H1 (cell line): ENCODE results near the gene HAGH. TPM values are rescaled to one million over a fixed set of nuclear protein-coding genes. Genes with fewer than 3 reads are reported as not detected.

Experiments
- CTCF ChIA-PET: fragments of 300-600 bp; sonication (Branson Sonifier 250); formaldehyde crosslinking; loops from one replicate; lab custom pipeline; 2021; ENCODE audit not compliant: partially characterized antibody; lab: Charles Lee
- POLR2A ChIA-PET: fragments of 300-600 bp; sonication (Branson Sonifier 250); formaldehyde crosslinking; loops from one replicate; lab custom pipeline; 2021; ENCODE audit warnings: inconsistent platforms; ENCODE audit not compliant: partially characterized antibody; lab: Charles Lee
- DNase-seq, 2 experiments: peaks; one replicate each; pipeline versions ENCODE4 v3.0.0 to v3.0.0-alpha.2; 2010 to 2022; ENCODE audit warnings: low spot score in 2 of 2, low read depth in 1 of 2, mixed read lengths in 1 of 2
- FAIRE-seq: peaks from 2 replicates; lab custom pipeline; 2011; peaks lifted over from hg19 to GRCh38; lab: Jason Lieb, UNC
- H2AFZ ChIP-seq: 2 replicates; pipeline ENCODE4 v1.8.1; 2012; ENCODE audit warnings: low read length, inconsistent platforms
- H2AK5ac ChIP-seq: 2 replicates; pipeline ENCODE4 v1.6.1; 2013; ENCODE audit warnings: low read depth, low read length
- H2BK120ac ChIP-seq: replicated peaks from 2 replicates; pipeline ENCODE3; 2013; ENCODE audit warnings: low read depth, low read length, inconsistent platforms
- H2BK12ac ChIP-seq: 2 replicates; pipeline ENCODE4 v1.6.1; 2013; ENCODE audit warnings: low read depth, low read length
- H2BK15ac ChIP-seq: 2 replicates; pipeline ENCODE4 v1.6.1; 2013; ENCODE audit warnings: low read length
- H2BK20ac ChIP-seq: 2 replicates; pipeline ENCODE4 v1.6.1; 2013; ENCODE audit warnings: low read length
- H2BK5ac ChIP-seq: 2 replicates; pipeline ENCODE4 v1.6.1; 2013; ENCODE audit warnings: low read depth, low read length
- H3K14ac ChIP-seq: 2 replicates; pipeline ENCODE4 v1.6.1; 2013; ENCODE audit warnings: inconsistent platforms; ENCODE audit not compliant: insufficient read length
- H3K18ac ChIP-seq: 2 replicates; pipeline ENCODE4 v1.6.1; 2013; ENCODE audit warnings: low read length; ENCODE audit errors: extremely low read depth
- H3K23ac ChIP-seq: 2 replicates; pipeline ENCODE4 v1.6.1; 2013; ENCODE audit warnings: inconsistent platforms; ENCODE audit not compliant: insufficient read length
- H3K23me2 ChIP-seq: 2 replicates; pipeline ENCODE4 v1.6.1; 2013; ENCODE audit warnings: low read depth, low read length
- H3K27ac ChIP-seq: 2 replicates; pipeline ENCODE4 v1.6.1; 2011; ENCODE audit warnings: low read depth, low read length, inconsistent platforms
- H3K27me3 ChIP-seq, 4 experiments: replicated peaks in 1 of 4; 1 replicate in 1 of 4; 2 replicates in 3 of 4; pipeline versions ENCODE4 v1.6.1 to v1.8.1; 2011 to 2013; ENCODE audit warnings: low read length in 3 of 4, mild to moderate bottlenecking in 3 of 4, inconsistent platforms in 2 of 4, mixed read lengths in 2 of 4, moderate library complexity in 1 of 4; ENCODE audit not compliant: control insufficient read depth in 3 of 4, insufficient read depth in 3 of 4; ENCODE audit errors: extremely low read depth in 1 of 4
- H3K36me3 ChIP-seq, 4 experiments: 2 replicates each; pipeline versions ENCODE4 v1.6.1 to v1.8.1; 2011 to 2013; ENCODE audit warnings: mild to moderate bottlenecking in 4 of 4, low read length in 3 of 4, moderate library complexity in 2 of 4, control low read depth in 1 of 4, inconsistent platforms in 1 of 4; ENCODE audit not compliant: insufficient read depth in 4 of 4, control insufficient read depth in 2 of 4
- H3K4ac ChIP-seq: replicated peaks from 2 replicates; pipeline ENCODE3; 2013; ENCODE audit warnings: low read length, low read depth, mixed read lengths, inconsistent platforms; ENCODE audit not compliant: insufficient read length
- H3K4me1 ChIP-seq, 4 experiments: replicated peaks in 1 of 4; 1 replicate in 1 of 4; 2 replicates in 3 of 4; pipeline versions ENCODE4 v1.6.1 to v1.8.1; 2011 to 2013; ENCODE audit warnings: low read length in 3 of 4, inconsistent platforms in 2 of 4, mixed read lengths in 1 of 4; ENCODE audit not compliant: insufficient read depth in 4 of 4, control insufficient read depth in 3 of 4
- H3K4me2 ChIP-seq, 2 experiments: 2 replicates each; pipeline versions ENCODE4 v1.6.1 to v1.8.1; 2011 to 2013; ENCODE audit warnings: low read depth in 2 of 2, low read length in 2 of 2, control low read depth in 1 of 2, inconsistent platforms in 1 of 2, mild to moderate bottlenecking in 1 of 2; ENCODE audit not compliant: insufficient read depth in 1 of 2
- H3K4me3 ChIP-seq, 4 experiments: fragments of 200-600, 300-600 bp in 1 of 4; sonication (generic), shearing (Covaris generic), sonication (Bioruptor Twin) in 1 of 4; 2 replicates each; pipeline versions ENCODE4 v1.5.1 to v1.8.1; 2011 to 2016; ENCODE audit warnings: low read length in 4 of 4, low read depth in 3 of 4, control low read depth in 2 of 4, inconsistent platforms in 2 of 4, mild to moderate bottlenecking in 2 of 4, mixed read lengths in 1 of 4, moderate library complexity in 1 of 4; ENCODE audit not compliant: insufficient read depth in 2 of 4; ENCODE audit errors: extremely low read depth in 1 of 4
- H3K56ac ChIP-seq: replicated peaks from 2 replicates; pipeline ENCODE3; 2013; ENCODE audit warnings: low read depth, mild to moderate bottlenecking, mixed read lengths, low read length, inconsistent platforms; ENCODE audit not compliant: insufficient read length
- H3K79me1 ChIP-seq: 2 replicates; pipeline ENCODE4 v1.6.1; 2013; ENCODE audit warnings: low read depth, low read length, control low read depth
- H3K79me2 ChIP-seq, 2 experiments: 2 replicates each; pipeline versions ENCODE4 v1.6.1 to v1.8.1; 2012 to 2013; ENCODE audit warnings: low read length in 2 of 2, mild to moderate bottlenecking in 2 of 2, inconsistent platforms in 1 of 2; ENCODE audit not compliant: insufficient read depth in 2 of 2, control insufficient read depth in 1 of 2
- H3K9ac ChIP-seq, 4 experiments: replicated peaks in 1 of 4; 1 replicate in 1 of 4; 2 replicates in 3 of 4; pipeline versions ENCODE4 v1.6.1 to v1.8.1; 2011 to 2013; ENCODE audit warnings: low read depth in 3 of 4, low read length in 3 of 4, control low read depth in 2 of 4, mild to moderate bottlenecking in 2 of 4, moderate library complexity in 2 of 4, inconsistent platforms in 1 of 4; ENCODE audit errors: extremely low read depth in 1 of 4
- H3K9me3 ChIP-seq, 2 experiments: 2 replicates each; pipeline versions ENCODE4 v1.6.1 to v1.8.1; 2012 to 2013; ENCODE audit warnings: mild to moderate bottlenecking in 2 of 2, moderate library complexity in 2 of 2, control low read depth in 1 of 2, inconsistent platforms in 1 of 2, low read depth in 1 of 2, low read length in 1 of 2, mixed read lengths in 1 of 2; ENCODE audit not compliant: insufficient read depth in 2 of 2
- H4K20me1 ChIP-seq, 2 experiments: replicated peaks in 1 of 2; 2 replicates each; pipeline versions ENCODE3 to v1.8.1; 2011 to 2013; ENCODE audit warnings: inconsistent platforms in 2 of 2, low read length in 2 of 2, mild to moderate bottlenecking in 1 of 2; ENCODE audit not compliant: insufficient read depth in 2 of 2, control insufficient read depth in 1 of 2
- H4K5ac ChIP-seq: 2 replicates; pipeline ENCODE4 v1.6.1; 2013; ENCODE audit warnings: low read length, low read depth, mixed read lengths, inconsistent platforms; ENCODE audit not compliant: insufficient read length
- H4K8ac ChIP-seq: 2 replicates; pipeline ENCODE4 v1.8.0; 2013; ENCODE audit warnings: mild to moderate bottlenecking, moderate library complexity, low read length, inconsistent platforms; ENCODE audit not compliant: insufficient read depth; ENCODE audit errors: extremely low read depth
- H4K91ac ChIP-seq: replicated peaks from 2 replicates; pipeline ENCODE3; 2013; ENCODE audit warnings: low read length, mixed read lengths, inconsistent platforms; ENCODE audit not compliant: insufficient read length
- CBX8 ChIP-seq: fragments of 300-800, 300-1000 bp; sonication (generic); IDR thresholded peaks from 2 replicates; pipeline ENCODE4 v1.7.1; 2016; ENCODE audit warnings: low read depth, low read length, borderline replicate concordance
- GTF2F1 ChIP-seq: IDR thresholded peaks from 2 replicates; pipeline ENCODE4 v1.6.1; 2012; ENCODE audit warnings: low read depth, low read length, improper control_type of control experiment, borderline replicate concordance
- HDAC6 ChIP-seq: IDR thresholded peaks from one replicate; pipeline ENCODE4 v1.7.1; 2012; ENCODE audit warnings: low read depth, mild to moderate bottlenecking, inconsistent platforms, low read length, moderate library complexity
- JUN ChIP-seq: IDR thresholded peaks from 2 replicates; pipeline ENCODE4 v1.6.1; 2011; ENCODE audit warnings: low read depth, mild to moderate bottlenecking, improper control_type of control experiment, low read length
- MAFK ChIP-seq: IDR thresholded peaks from 2 replicates; pipeline ENCODE4 v1.6.1; 2012; ENCODE audit warnings: low read depth, mild to moderate bottlenecking, improper control_type of control experiment, low read length
- SIN3A ChIP-seq, 2 experiments: IDR thresholded peaks in 1 of 2; conservative IDR thresholded peaks in 1 of 2; 2 replicates each; pipeline ENCODE4 v1.6.1; 2011 to 2012; ENCODE audit warnings: low read length in 2 of 2, improper control_type of control experiment in 1 of 2, low read depth in 1 of 2, mild to moderate bottlenecking in 1 of 2
- SRF ChIP-seq: IDR thresholded peaks from 2 replicates; pipeline ENCODE4 v1.6.1; 2011; ENCODE audit warnings: mild to moderate bottlenecking, low read depth, low read length, moderate library complexity
- TBP ChIP-seq: IDR thresholded peaks from 2 replicates; pipeline ENCODE4 v1.6.1; 2011; ENCODE audit warnings: low read depth, low read length, improper control_type of control experiment
- WGBS, 2 experiments: shearing (Covaris generic) in 1 of 2; methylation state at CpG; one replicate each; pipeline versions ENCODE4 v1.1.6 to v1.1.7; 2013 to 2015; ENCODE audit warnings: low lambda C conversion rate in 2 of 2, mixed read lengths in 2 of 2, inconsistent platforms in 1 of 2, low coverage in 1 of 2, missing lambda C conversion rate in 1 of 2; ENCODE audit not compliant: insufficient replicate concordance in 2 of 2, insufficient coverage in 1 of 2, insufficient read length in 1 of 2; ENCODE audit errors: extremely low coverage in 1 of 2, missing lambda C conversion rate in 1 of 2; 5-methylcytosine and 5-hydroxymethylcytosine counted together
- polyA plus RNA-seq, 7 experiments: library from polyadenylated mRNA; depleted of rRNA in 3 of 7; stranded (reverse) in 5 of 7; unstranded in 2 of 7; fragments of >200 nt in 5 of 7; fragments of 200-250 nt in 2 of 7; gene quantifications; 1 replicate in 5 of 7; 2 replicates in 1 of 7; 4 replicates in 1 of 7; pipeline versions ENCODE4 v1.2.1 to v1.2.3, GENCODE V29; 2011 to 2013; ENCODE audit warnings: missing spikeins in 2 of 7, mixed read lengths in 2 of 7
- total RNA-seq: library from RNA; stranded (reverse); fragmentation: NEBNext Ultra II Directional; extraction: Animal tissue kit (Norgen Biotek cat#: 25700); gene quantifications from 2 replicates; pipeline ENCODE4 v1.2.1, GENCODE V29; 2021
- TF ChIP-seq, protein P1 (sequence below): IDR thresholded peaks from 2 replicates; pipeline ENCODE4 v1.6.1; 2012; ENCODE audit warnings: inconsistent platforms
- TF ChIP-seq, protein P2 (sequence below): IDR thresholded peaks from 2 replicates; pipeline ENCODE4 v1.6.1; 2011; ENCODE audit warnings: low read depth, mild to moderate bottlenecking, low read length; ENCODE audit not compliant: insufficient read depth

HAGH gene
- total and polyA plus RNA-seq, 2 of the 8 experiments (the other 6 are each of a cell fraction or from before 2014, with no cell fraction given) = 28.7 to 40.6 TPM

DNA sequence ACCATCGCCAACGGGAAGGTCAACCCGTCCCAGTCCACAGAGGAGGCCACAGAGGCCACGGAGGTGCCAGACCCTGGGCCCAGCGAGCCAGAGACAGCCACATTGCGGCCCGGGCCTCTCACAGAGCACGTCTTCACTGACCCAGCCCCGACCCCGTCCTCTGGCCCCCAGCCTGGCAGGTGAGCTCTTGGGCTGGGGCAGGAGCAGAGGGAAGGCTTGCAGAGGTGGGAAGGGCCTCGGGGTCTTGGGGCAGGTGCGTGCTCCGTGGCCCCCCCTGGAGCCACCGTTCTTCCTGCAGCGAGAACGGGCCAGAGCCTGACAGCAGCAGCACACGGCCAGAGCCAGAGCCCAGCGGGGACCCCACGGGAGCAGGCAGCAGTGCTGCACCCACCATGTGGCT lies 60.4 kb downstream of the HAGH start:
- Histone ChIP-seq H3K36me3 (peaks cover 3 to 37% (median 7%) of the 10 kb centered on the region in 4 experiments; a peak in 4 of 8 replicates), H3K4me1 (peaks cover 0 to 21% (median 12%) of the 10 kb centered on the region in 4 experiments; a peak in 5 of 7 replicates), H4K20me1 (peaks cover 1 to 13% of the 10 kb centered on the region in 2 experiments), H3K4me3 (no peak overlapping the region), H3K23me2 (peaks cover 7% of the 10 kb centered on the region; the same call in 1 of the 2 replicates), H3K4ac (no peak overlapping the region), H2AFZ (no peak overlapping the region)
- TF ChIP-seq, protein P1, sequence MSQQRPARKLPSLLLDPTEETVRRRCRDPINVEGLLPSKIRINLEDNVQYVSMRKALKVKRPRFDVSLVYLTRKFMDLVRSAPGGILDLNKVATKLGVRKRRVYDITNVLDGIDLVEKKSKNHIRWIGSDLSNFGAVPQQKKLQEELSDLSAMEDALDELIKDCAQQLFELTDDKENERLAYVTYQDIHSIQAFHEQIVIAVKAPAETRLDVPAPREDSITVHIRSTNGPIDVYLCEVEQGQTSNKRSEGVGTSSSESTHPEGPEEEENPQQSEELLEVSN = no peak
- TF ChIP-seq HDAC6 (no peak), GTF2F1 (no peak), TBP (no peak), SRF (no peak), CBX8 (no peak), MAFK (no peak), JUN (no peak), SIN3A (conservative IDR thresholded peaks at IDR 0.05 in 1 of 2, IDR thresholded peaks at IDR 0.05 in 1 of 2; ENCODE audit: low read depth in 1 of 2, low read length in 2 of 2) (no peak)
- TF ChIP-seq, protein P2, sequence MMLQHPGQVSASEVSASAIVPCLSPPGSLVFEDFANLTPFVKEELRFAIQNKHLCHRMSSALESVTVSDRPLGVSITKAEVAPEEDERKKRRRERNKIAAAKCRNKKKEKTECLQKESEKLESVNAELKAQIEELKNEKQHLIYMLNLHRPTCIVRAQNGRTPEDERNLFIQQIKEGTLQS = no peak
- TF ChIP-seq, all 59 proteins: peak for 0
- H4K8ac ChIP-seq = no peak overlapping the region
- H2BK120ac ChIP-seq = no peak overlapping the region
- H3K23ac ChIP-seq = no peak overlapping the region
- no peak overlapping the region for H3K14ac ChIP-seq
- no peak overlapping the region for H3K18ac ChIP-seq
- H3K9me3 ChIP-seq = no peaks in the 10 kb centered on the region; a peak in 1 of 4 replicates
- no peak overlapping the region for H2BK5ac ChIP-seq
- no peak overlapping the region for H3K9ac ChIP-seq
- no peak overlapping the region for H3K4me2 ChIP-seq
- no peak overlapping the region for H3K56ac ChIP-seq
- FAIRE-seq (no peak), DNase-seq (no peak)
- no peak overlapping the region for H2BK20ac ChIP-seq
- H2BK12ac ChIP-seq = no peak overlapping the region
- no peaks in the 10 kb centered on the region; a peak in 1 of 4 replicates for H3K79me2 ChIP-seq
- ChIA-PET POLR2A (interaction anchor here (1.3 to 13.5 kb wide), 2 partner anchors 13 to 88 kb away, joined by 3 to 246 read pairs; partner anchors contain the start of genes JPT2, NUBP2 and SPSB3), CTCF (interaction anchor here (1.3 to 3.1 kb wide), 2 partner anchors 7 to 25 kb away, joined by 3 to 13 read pairs; partner anchors contain the start of genes EME2 and MRPS34)
- 96% methylated on average over 18 of the region's 19 CpGs; no CpG with 5 or more reads in 1 of the 2 experiments for WGBS, 2 experiments
- no peak overlapping the region for H3K27ac ChIP-seq
- H2BK15ac ChIP-seq = no peak overlapping the region
- no peak overlapping the region for H4K5ac ChIP-seq
- H2AK5ac ChIP-seq = no peak overlapping the region
- H3K79me1 ChIP-seq = no peaks in the 10 kb centered on the region
- H3K27me3 ChIP-seq = no peaks in the 10 kb centered on the region; a peak in 1 of 7 replicates
- H4K91ac ChIP-seq = no peak overlapping the region
